Measurements from ENCODE around the gene ATP7A.

ATP7A gene

DNA sequence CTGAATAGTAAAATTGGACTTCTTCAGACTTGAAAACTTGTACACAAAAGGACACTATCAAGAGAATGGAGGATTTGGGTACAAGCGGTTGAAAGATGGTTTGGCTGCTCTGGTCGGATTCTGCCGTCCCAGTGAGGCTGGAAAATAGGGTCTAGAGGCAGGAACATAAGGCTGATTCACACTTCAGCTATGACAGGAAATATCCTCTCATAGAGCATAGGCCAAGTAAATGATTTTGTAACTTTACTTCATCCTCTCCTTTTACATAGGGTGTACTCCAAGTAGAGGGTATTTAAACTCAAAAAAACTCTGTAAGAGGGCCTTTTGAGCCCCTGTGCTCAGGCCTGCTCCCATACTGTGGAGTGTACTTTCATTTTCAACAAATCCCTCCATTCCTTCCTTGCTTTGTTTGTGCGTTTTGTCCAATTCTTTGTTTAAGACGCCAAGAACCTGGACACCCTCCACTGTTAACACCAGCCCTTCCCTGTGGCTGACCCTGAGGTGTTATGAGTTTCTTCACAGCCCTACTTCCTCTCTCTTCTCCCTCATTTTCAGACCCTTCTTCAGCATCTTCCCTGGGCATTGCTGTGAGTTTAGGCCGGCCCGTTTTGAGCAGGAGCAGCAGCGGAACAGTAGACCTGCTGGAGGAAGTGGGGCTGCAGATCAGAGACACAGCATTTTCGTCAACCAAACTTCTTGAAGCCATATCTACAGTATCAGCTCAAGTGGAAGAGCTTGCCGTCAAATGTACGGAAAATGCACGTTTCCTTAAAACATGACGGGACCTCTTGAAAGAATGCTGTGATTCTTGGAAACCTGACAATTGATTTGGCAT, 51.8 kb downstream of the ATP7A start:
- FAIRE-seq: peak; percentile 31
- TF ChIP-seq POLR2AphosphoS5 (IDR thresholded peaks at IDR 0.05; ENCODE audit: low read depth, low read length) (no peak), PAX5 (IDR thresholded peaks at IDR 0.05; ENCODE audit: insufficient read depth, low read length, severe bottlenecking) (no peak), SPI1 (IDR thresholded peaks at IDR 0.05; ENCODE audit: low read depth, low read length) (no peak), TAF1 (IDR thresholded peaks at IDR 0.05; ENCODE audit: low read depth, low read length) (no peak), POLR2A (IDR thresholded peaks at IDR 0.05; ENCODE audit: low read depth, low read length) (no peak), POU2F2 (IDR thresholded peaks at IDR 0.05; ENCODE audit: low read depth, low read length) (no peak)

GRCh38 chrX:77966361-77966760, 55.9 kb downstream of the ATP7A start:
- no peak for TF ChIP-seq TAF1 (IDR thresholded peaks at IDR 0.05; ENCODE audit: low read depth, low read length)
- TF ChIP-seq POU2F2 (IDR thresholded peaks at IDR 0.05; ENCODE audit: low read depth, low read length): no peak
- no peak for TF ChIP-seq POLR2A (IDR thresholded peaks at IDR 0.05; ENCODE audit: low read depth, low read length)
- TF ChIP-seq POLR2AphosphoS5 (IDR thresholded peaks at IDR 0.05; ENCODE audit: low read depth, low read length): no peak
- TF ChIP-seq PAX5 (IDR thresholded peaks at IDR 0.05; ENCODE audit: insufficient read depth, low read length, severe bottlenecking): no peak
- TF ChIP-seq SPI1 (IDR thresholded peaks at IDR 0.05; ENCODE audit: low read depth, low read length): no peak
- no peak for DNase-seq (ENCODE audit: insufficient read length, low spot score)
- FAIRE-seq: no peak

More for the DNA sequence above, 51.8 kb downstream of the ATP7A start:
- no peak for DNase-seq (ENCODE audit: insufficient read length, low spot score)

GRCh38 chrX:77967631-77968030, 57.1 kb downstream of the ATP7A start:
- TF ChIP-seq POLR2AphosphoS5 (IDR thresholded peaks at IDR 0.05; ENCODE audit: low read depth, low read length): no peak
- TF ChIP-seq POU2F2 (IDR thresholded peaks at IDR 0.05; ENCODE audit: low read depth, low read length): no peak
- TF ChIP-seq PAX5 (IDR thresholded peaks at IDR 0.05; ENCODE audit: insufficient read depth, low read length, severe bottlenecking): no peak
- DNase-seq (ENCODE audit: insufficient read length, low spot score) (no peak), FAIRE-seq (no peak)

DNA sequence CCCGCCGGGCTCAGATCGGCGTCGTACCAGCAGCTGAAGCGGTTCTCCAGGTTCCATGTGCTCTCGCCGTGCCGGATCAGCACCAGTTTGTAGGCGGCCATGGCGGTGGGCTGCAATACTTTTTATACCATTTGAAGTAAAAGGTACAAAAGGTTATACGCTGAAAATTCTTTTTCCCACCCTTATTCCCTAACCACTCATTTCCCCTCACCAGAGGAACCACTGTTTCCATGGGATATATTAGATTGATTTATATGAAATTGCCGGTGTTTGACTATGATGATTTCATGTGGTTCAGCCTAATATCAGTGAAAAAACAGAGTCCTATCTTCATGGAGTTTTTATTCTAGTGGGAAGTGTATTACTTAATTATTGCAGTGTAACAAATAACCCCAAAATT, 59.0 kb downstream of the ATP7A start, which contains the start of gene PGAM4:
Gene PGAM4 (minus strand): TSS at position 101 of the 400 bp plus-strand sequence. CDS start 0 bp downstream, at position 101.
- FAIRE-seq (no peak), DNase-seq (ENCODE audit: insufficient read length, low spot score) (no peak)
- no peak for TF ChIP-seq SPI1 (IDR thresholded peaks at IDR 0.05; ENCODE audit: low read depth, low read length)
- TF ChIP-seq POLR2AphosphoS5 (IDR thresholded peaks at IDR 0.05; ENCODE audit: low read depth, low read length): no peak
- no peak for TF ChIP-seq POLR2A (IDR thresholded peaks at IDR 0.05; ENCODE audit: low read depth, low read length)
- no peak for TF ChIP-seq TAF1 (IDR thresholded peaks at IDR 0.05; ENCODE audit: low read depth, low read length)
- no peak for TF ChIP-seq POU2F2 (IDR thresholded peaks at IDR 0.05; ENCODE audit: low read depth, low read length)
- no peak for TF ChIP-seq PAX5 (IDR thresholded peaks at IDR 0.05; ENCODE audit: insufficient read depth, low read length, severe bottlenecking)

DNA sequence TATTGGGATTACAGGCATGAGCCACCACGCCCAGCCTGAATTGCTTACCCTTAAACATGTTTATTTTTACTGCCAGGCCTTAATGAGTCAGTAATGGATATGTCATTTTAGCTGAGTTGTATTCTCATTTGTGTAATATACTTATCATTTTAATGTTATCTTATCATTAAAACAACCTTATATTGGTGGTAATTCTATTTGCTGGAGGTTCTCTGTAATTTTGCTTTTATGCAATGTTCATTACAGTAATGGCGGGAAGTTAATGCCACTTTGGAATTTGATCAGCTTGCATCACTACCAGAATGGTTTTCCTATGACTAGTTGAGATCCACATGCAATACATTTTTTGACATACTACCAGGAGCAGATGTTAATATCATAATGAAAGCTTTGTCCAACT, 65.3 kb downstream of the ATP7A start:
- DNase-seq (ENCODE audit: insufficient read length, low spot score) (no peak), FAIRE-seq (peak; percentile 26)
- no peak for TF ChIP-seq SPI1 (IDR thresholded peaks at IDR 0.05; ENCODE audit: low read depth, low read length)
- no peak for TF ChIP-seq PAX5 (IDR thresholded peaks at IDR 0.05; ENCODE audit: insufficient read depth, low read length, severe bottlenecking)
- TF ChIP-seq TAF1 (IDR thresholded peaks at IDR 0.05; ENCODE audit: low read depth, low read length): no peak
- TF ChIP-seq POLR2A (IDR thresholded peaks at IDR 0.05; ENCODE audit: low read depth, low read length): no peak
- no peak for TF ChIP-seq POLR2AphosphoS5 (IDR thresholded peaks at IDR 0.05; ENCODE audit: low read depth, low read length)
- no peak for TF ChIP-seq POU2F2 (IDR thresholded peaks at IDR 0.05; ENCODE audit: low read depth, low read length)

DNA sequence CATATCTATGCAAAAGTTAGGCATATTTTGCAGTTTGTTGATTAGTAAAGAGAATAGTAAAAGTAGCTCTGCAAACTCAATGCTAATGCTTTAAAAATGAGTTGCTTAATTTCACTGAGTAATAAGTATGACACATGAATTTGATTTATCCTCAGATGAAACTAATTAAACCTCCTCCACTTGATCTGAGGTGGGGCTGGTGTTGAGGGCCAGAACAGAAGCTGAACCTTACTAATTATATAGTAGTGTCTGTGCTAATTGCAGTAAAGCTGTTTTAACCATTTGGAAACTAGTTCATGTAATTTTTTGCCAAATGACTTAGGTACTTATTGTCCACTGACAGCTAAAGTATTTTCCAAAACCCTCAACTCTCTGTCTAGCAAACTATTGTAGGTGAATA, 66.6 kb downstream of the ATP7A start:
- TF ChIP-seq POU2F2 (IDR thresholded peaks at IDR 0.05; ENCODE audit: low read depth, low read length) (no peak), TAF1 (IDR thresholded peaks at IDR 0.05; ENCODE audit: low read depth, low read length) (no peak), POLR2AphosphoS5 (IDR thresholded peaks at IDR 0.05; ENCODE audit: low read depth, low read length) (no peak), PAX5 (IDR thresholded peaks at IDR 0.05; ENCODE audit: insufficient read depth, low read length, severe bottlenecking) (no peak), POLR2A (IDR thresholded peaks at IDR 0.05; ENCODE audit: low read depth, low read length) (no peak), SPI1 (IDR thresholded peaks at IDR 0.05; ENCODE audit: low read depth, low read length) (no peak)
- DNase-seq (ENCODE audit: insufficient read length, low spot score) (no peak), FAIRE-seq (peak; percentile 67)

DNA sequence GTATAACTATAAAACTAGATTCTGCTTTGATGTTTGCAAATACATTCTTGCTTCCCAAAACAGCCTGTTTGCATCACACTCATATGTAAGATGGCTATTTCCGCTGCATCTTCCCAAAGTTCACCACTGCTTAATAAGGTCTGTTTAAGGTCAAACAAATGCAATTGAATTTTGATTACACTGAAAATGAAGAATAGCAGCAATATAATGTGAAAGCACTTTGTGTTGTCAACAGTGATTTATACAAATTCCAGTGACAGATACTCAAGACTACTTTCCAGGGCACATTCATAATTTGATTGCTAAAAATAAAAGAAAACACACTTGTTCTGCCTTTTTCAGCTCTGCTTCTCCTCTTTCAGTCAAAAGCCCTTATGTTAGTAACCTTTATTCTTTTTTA, 67.0 kb downstream of the ATP7A start:
- FAIRE-seq (no peak), DNase-seq (ENCODE audit: insufficient read length, low spot score) (no peak)
- TF ChIP-seq POLR2A (IDR thresholded peaks at IDR 0.05; ENCODE audit: low read depth, low read length) (no peak), PAX5 (IDR thresholded peaks at IDR 0.05; ENCODE audit: insufficient read depth, low read length, severe bottlenecking) (no peak), POLR2AphosphoS5 (IDR thresholded peaks at IDR 0.05; ENCODE audit: low read depth, low read length) (no peak), SPI1 (IDR thresholded peaks at IDR 0.05; ENCODE audit: low read depth, low read length) (no peak), TAF1 (IDR thresholded peaks at IDR 0.05; ENCODE audit: low read depth, low read length) (no peak), POU2F2 (IDR thresholded peaks at IDR 0.05; ENCODE audit: low read depth, low read length) (no peak)

DNA sequence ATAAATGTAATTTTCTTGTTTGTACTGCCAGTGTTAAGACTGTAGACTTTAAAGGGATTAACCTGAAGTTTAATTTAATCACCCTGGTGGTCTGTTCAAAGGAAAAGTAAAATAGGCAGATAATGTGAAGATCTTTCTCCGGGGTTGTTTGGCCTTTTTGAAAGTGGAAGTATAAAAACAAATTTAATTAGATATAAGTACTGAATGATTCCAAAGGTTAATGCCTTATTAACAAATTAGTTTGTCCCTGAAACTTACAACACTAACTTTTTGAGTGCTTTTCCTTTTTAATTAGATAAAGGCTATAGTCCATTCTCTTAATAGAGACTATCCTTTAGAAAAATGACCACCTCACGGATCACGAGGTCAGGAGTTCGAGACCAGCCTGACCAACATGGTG, 69.4 kb downstream of the ATP7A start:
- no peak for DNase-seq (ENCODE audit: insufficient read length, low spot score)
- FAIRE-seq: peak; percentile 38
- TF ChIP-seq POLR2AphosphoS5 (IDR thresholded peaks at IDR 0.05; ENCODE audit: low read depth, low read length) (no peak), POLR2A (IDR thresholded peaks at IDR 0.05; ENCODE audit: low read depth, low read length) (no peak), PAX5 (IDR thresholded peaks at IDR 0.05; ENCODE audit: insufficient read depth, low read length, severe bottlenecking) (no peak), TAF1 (IDR thresholded peaks at IDR 0.05; ENCODE audit: low read depth, low read length) (no peak), SPI1 (IDR thresholded peaks at IDR 0.05; ENCODE audit: low read depth, low read length) (no peak), POU2F2 (IDR thresholded peaks at IDR 0.05; ENCODE audit: low read depth, low read length) (no peak)

GRCh38 chrX:78011846-78012245, 101.4 kb downstream of the ATP7A start:
- no peak for FAIRE-seq
- TF ChIP-seq POLR2AphosphoS5 (IDR thresholded peaks at IDR 0.05; ENCODE audit: low read depth, low read length) (no peak), TAF1 (IDR thresholded peaks at IDR 0.05; ENCODE audit: low read depth, low read length) (no peak), PAX5 (IDR thresholded peaks at IDR 0.05; ENCODE audit: insufficient read depth, low read length, severe bottlenecking) (no peak), POLR2A (IDR thresholded peaks at IDR 0.05; ENCODE audit: low read depth, low read length) (no peak), POU2F2 (IDR thresholded peaks at IDR 0.05; ENCODE audit: low read depth, low read length) (no peak), SPI1 (IDR thresholded peaks at IDR 0.05; ENCODE audit: low read depth, low read length) (no peak)
- DNase-seq (ENCODE audit: insufficient read length, low spot score): no peak

Measured in GM12891 (cell line).